Choroid plexus epithelial cell (primary cell): ENCODE measurements around the gene ISG20.

Source experiments
- DNase-seq: peaks from one replicate; pipeline ENCODE4 v3.0.0-alpha.2; 2010; ENCODE audit warnings: low read depth
- H3K4me3 ChIP-seq: 2 replicates; pipeline ENCODE4 v1.5.1; 2011; ENCODE audit warnings: low read depth, mild to moderate bottlenecking, control low read depth, low read length, moderate library complexity
- TF ChIP-seq, protein P1 (sequence below): conservative IDR thresholded peaks from 2 replicates; pipeline ENCODE4 v1.5.1; 2011; ENCODE audit warnings: low read depth, mild to moderate bottlenecking, control low read depth, inconsistent platforms, low read length, moderate library complexity

The ISG20 gene

DNA sequence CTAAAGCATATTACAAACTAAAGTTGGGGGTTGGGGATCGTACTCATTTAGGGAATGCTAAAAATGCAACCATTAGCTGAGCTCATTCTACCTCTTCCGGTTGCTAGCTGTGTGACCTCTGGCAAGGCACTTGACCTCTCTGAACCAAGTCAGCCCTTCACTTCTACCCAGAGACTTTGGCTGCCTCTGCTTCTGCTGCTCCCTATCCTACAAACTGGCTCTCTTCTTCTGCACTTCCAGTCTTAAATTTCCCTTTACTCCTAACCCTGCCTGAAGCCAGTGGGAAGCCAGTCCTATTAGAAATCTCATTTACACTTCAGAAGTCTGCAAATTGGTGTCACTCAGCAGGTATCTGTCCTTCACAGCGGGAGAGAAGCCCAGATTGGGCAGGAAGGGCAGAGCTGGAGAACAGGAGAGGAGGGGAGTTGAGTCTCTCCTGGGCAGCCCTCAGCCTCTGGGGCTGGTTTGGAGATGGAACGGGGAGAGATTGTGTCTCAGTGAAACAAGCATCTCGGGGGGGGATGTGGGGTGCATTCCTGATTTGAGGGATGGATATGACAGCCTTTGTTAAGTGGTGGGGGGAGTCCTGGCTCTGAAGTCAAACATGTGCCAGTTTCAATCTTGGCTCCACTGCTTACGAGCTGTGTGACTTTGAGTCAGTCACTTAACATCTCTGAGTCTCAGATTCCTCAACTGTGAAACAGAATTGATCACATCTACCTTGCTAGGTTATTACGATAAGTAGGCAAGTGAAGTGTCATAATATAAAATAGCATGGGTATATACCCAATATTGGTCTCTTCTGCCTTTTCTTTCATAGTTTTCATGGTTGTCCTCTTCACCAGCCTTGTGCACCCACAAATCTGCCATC, 25.5 kb upstream of the ISG20 start:
- TF ChIP-seq, protein P1, sequence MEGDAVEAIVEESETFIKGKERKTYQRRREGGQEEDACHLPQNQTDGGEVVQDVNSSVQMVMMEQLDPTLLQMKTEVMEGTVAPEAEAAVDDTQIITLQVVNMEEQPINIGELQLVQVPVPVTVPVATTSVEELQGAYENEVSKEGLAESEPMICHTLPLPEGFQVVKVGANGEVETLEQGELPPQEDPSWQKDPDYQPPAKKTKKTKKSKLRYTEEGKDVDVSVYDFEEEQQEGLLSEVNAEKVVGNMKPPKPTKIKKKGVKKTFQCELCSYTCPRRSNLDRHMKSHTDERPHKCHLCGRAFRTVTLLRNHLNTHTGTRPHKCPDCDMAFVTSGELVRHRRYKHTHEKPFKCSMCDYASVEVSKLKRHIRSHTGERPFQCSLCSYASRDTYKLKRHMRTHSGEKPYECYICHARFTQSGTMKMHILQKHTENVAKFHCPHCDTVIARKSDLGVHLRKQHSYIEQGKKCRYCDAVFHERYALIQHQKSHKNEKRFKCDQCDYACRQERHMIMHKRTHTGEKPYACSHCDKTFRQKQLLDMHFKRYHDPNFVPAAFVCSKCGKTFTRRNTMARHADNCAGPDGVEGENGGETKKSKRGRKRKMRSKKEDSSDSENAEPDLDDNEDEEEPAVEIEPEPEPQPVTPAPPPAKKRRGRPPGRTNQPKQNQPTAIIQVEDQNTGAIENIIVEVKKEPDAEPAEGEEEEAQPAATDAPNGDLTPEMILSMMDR = no peak

DNA sequence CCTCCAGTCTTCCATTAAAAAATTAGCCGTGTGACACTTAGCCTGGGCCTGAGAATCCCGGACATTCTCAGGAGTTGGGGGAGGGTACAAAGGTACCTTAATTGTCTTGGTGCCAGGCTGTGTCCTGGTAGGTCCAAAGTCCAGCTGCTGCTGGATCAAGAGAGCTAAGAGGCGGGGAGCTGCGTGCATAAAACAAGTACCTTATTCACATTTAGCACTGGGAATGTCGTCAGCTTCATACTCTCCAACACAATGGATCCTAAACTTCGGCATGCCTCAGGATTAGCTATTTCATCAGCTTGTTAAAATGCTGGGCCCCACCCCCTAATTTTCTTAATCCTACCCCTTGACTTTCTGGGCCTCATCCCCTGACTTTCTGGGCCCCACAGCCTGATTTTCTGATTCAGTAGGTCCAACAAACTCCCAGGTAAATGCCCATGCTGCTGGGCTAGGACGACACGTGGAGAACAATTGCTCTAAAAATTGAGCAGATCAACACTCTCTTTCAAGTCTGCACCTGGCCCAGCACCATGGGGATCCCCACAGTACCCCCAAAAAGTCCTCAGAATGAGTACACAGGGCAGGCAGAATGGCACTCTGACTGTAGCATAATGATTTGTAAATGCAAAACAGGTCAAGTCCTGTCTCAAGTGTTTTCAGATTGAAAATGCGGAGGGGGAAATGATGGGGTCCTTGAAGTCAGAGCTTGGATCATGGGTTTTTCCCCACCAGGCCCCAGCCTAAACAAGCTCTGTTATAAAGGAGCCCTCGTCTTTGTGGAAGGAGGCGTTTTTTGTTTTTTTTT, 23.3 kb upstream of the ISG20 start:
- no peak for DNase-seq
- no peak overlapping the region for H3K4me3 ChIP-seq
- TF ChIP-seq, protein P1 = no peak

More for the DNA sequence above, 25.5 kb upstream of the ISG20 start:
- peak; percentile 70 for DNase-seq
- H3K4me3 ChIP-seq = no peak overlapping the region

DNA sequence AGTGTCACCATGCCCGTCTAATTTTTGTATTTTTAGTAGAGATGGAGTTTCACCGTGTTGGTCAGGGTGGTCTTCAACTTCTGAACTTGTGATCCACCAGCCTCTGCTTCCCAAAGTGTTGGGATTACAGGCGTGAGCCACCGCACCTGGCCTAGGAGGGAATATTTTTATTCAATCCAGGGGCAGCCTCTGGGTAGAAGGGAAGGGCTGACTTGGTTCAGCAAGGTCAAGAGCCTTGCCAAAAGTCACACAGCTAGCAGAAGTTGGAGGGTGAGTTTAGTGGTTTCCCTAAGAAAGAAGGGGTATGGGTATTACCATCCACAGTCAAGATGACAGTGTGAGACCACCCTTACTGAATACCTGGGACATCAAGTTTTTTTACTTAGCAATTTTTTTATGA, 22.6 kb upstream of the ISG20 start:
- H3K4me3 ChIP-seq = no peak overlapping the region
- DNase-seq = no peak
- TF ChIP-seq, protein P1 = no peak

DNA sequence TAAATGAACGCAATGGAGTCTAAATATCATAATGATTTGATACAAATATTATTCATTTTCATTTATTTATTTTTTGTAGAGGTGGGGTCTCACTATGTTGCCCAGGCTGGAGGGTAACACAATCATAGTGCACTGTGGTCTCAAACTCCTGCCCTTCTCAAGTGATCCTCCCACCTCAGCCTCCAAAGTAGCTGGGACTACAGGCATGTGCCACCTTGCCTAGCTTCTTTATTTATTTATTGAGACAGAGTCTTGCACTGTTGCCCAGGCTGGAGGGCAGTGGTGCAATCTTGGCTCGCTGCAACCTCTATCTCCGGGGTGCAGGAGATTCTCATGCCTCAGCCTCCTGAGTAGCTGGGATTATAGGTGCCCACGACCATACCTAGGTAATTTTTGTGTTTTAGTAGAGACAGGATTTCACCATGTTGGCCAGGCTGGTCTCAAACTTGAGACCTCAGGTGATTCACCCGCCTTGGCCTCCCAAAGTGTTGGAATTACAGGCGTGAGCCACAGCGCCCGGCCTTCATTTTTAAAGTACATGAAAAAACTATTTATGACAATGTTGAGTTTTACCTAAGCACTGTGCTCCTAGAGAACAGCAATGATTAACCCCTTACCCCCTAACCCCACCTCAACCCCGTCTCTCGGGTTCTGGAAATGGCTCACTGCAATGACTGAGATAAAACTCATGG, 21.6 kb upstream of the ISG20 start:
- no peak for DNase-seq
- no peak overlapping the region for H3K4me3 ChIP-seq
- TF ChIP-seq, protein P1 = no peak

DNA sequence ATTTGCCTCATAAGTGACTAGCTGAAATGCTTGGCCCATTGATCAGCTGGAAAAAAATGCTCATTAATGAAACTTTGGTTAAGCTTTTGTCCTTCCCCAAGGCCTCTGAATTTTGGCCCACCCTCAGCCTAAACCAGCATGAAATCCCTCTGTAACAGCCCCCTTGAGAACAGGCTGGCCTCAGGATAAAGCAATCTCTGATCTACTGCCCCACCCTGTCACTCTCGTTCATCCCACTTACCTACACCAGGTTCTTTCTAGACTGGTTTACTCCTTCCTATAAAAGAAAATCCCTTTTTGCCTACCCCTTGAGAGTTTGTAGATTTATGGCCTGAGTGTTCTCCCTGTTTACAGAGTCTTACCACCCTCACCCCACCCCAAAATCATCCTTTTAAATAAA, 21.0 kb upstream of the ISG20 start:
- DNase-seq = no peak
- TF ChIP-seq, protein P1 = no peak
- no peak overlapping the region for H3K4me3 ChIP-seq

DNA sequence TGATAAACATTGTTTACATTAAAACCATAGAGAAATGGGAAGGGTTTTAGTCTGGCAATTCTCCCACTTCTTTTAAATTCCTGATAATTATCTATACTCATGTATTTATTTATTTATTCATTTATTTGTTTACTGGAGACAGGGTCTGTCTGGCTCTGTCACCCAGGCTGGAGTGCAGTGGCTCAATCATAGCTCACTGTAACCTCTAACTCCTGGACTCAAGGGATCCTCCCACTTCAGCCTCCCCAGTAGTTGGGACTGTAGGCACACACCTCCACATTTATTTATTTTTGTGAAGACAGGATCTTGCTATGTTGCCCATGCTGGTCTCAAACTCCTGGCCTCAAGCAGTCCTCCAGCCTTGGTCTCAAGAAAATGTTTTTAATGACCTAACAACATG, 20.1 kb upstream of the ISG20 start:
- no peak for DNase-seq
- TF ChIP-seq, protein P1 = no peak
- H3K4me3 ChIP-seq = no peak overlapping the region
